CD4-positive, CD25-positive, alpha-beta regulatory T cell (primary cell): ENCODE data around the gene CCDC17. TPM values are rescaled to one million over a fixed set of nuclear protein-coding genes. Genes with fewer than 3 reads are reported as not detected.

Source experiments
- ATAC-seq, 2 donors: fragments of 150-1000 bp; cut with Tn5 transposase; one replicate each; pipeline ENCODE4 v1.10.0; 2021; ENCODE audit warnings: low read depth in 2 of 2, moderate number of reproducible peaks in 2 of 2, moderate library complexity in 1 of 2
- DNase-seq, 3 donors: peaks; one replicate each; pipeline versions ENCODE4 v3.0.0 to v3.0.0-alpha.2; 2012 to 2022; ENCODE audit warnings: mixed read lengths in 1 of 3
- H3K27ac ChIP-seq: one replicate; pipeline ENCODE4 v1.7.0; 2013; ENCODE audit warnings: mild to moderate bottlenecking, low read length; ENCODE audit not compliant: insufficient read depth, poor library complexity, severe bottlenecking
- H3K27me3 ChIP-seq: one replicate; pipeline ENCODE4 v1.7.0; 2013; ENCODE audit warnings: low read length; ENCODE audit not compliant: control insufficient read depth, insufficient read depth
- H3K36me3 ChIP-seq: one replicate; pipeline ENCODE4 v1.7.0; 2013; ENCODE audit warnings: mild to moderate bottlenecking, low read length, moderate library complexity; ENCODE audit not compliant: control insufficient read depth, insufficient read depth
- H3K4me1 ChIP-seq: 2 replicates; pipeline ENCODE4 v1.7.0; 2013; ENCODE audit warnings: mild to moderate bottlenecking, low read length; ENCODE audit not compliant: insufficient read depth, control insufficient read depth, poor library complexity, severe bottlenecking
- H3K4me3 ChIP-seq: one replicate; pipeline ENCODE4 v1.7.0; 2013; ENCODE audit warnings: low read depth, mild to moderate bottlenecking, low read length, moderate library complexity
- H3K9me3 ChIP-seq, 2 experiments: 1 replicate in 1 of 2; 2 replicates in 1 of 2; pipeline ENCODE4 v1.7.0; 2013; ENCODE audit warnings: low read length in 2 of 2, mild to moderate bottlenecking in 1 of 2, moderate library complexity in 1 of 2; ENCODE audit not compliant: control insufficient read depth in 2 of 2
- H3K27ac Mint-ChIP-seq, 3 donors: one replicate each; pipeline ENCODE4 v1.8.0; 2020 to 2022; ENCODE audit warnings: mild to moderate bottlenecking in 3 of 3, mixed read lengths in 3 of 3, moderate library complexity in 2 of 3
- H3K27me3 Mint-ChIP-seq: one replicate; pipeline ENCODE4 v1.8.0; 2022; ENCODE audit warnings: mild to moderate bottlenecking, mixed read lengths
- H3K36me3 Mint-ChIP-seq: one replicate; pipeline ENCODE4 v1.8.0; 2020; ENCODE audit warnings: mixed read lengths
- H3K4me1 Mint-ChIP-seq, 4 donors: one replicate each; pipeline ENCODE4 v1.8.0; 2020 to 2022; ENCODE audit warnings: mixed read lengths in 4 of 4, mild to moderate bottlenecking in 1 of 4
- H3K4me3 Mint-ChIP-seq, 4 donors: one replicate each; pipeline ENCODE4 v1.8.0; 2020 to 2022; ENCODE audit warnings: mild to moderate bottlenecking in 4 of 4, mixed read lengths in 4 of 4, moderate library complexity in 3 of 4
- H3K9me3 Mint-ChIP-seq, 7 donors: one replicate each; pipeline ENCODE4 v1.8.0; 2020 to 2022; ENCODE audit warnings: mixed read lengths in 7 of 7, mild to moderate bottlenecking in 3 of 7, moderate library complexity in 2 of 7
- polyA plus RNA-seq, 4 donors: library from polyadenylated mRNA; unstranded; fragments of 300-500 nt; fragmentation: Illumina TruSeq; gene quantifications; one replicate each; pipeline ENCODE4 v1.2.3, GENCODE V29; 2021
- total RNA-seq: library from RNA; stranded (reverse); gene quantifications from one replicate; pipeline ENCODE4 v1.2.3, GENCODE V29; 2022

Gene CCDC17
- total and polyA plus RNA-seq, 5 donors from 2014 or later: 0.23 to 6.1 (median 0.25) TPM; not detected in 2

- no peak overlapping the region for H3K27ac ChIP-seq
- H3K27me3 ChIP-seq: no peaks in the 10 kb centered on the region
- no peak for ATAC-seq
- Mint-ChIP-seq H3K36me3 (peaks cover 43% of the 10 kb centered on the region), H3K27me3 (no peaks in the 10 kb centered on the region), H3K27ac (no peak overlapping the region), H3K9me3 (no peaks in the 10 kb centered on the region), H3K4me1 (peaks cover 21 to 42% (median 25%) of the 10 kb centered on the region in 4 donors), H3K4me3 (no peak overlapping the region)
- H3K36me3 ChIP-seq: peaks cover 68% of the 10 kb centered on the region
- H3K4me1 ChIP-seq: no peaks in the 10 kb centered on the region
- no peak for DNase-seq
- H3K9me3 ChIP-seq: no peaks in the 10 kb centered on the region
- no peak overlapping the region for H3K4me3 ChIP-seq
These were observed 35.4 kb upstream of the CCDC17 start for GRCh38 chr1:45659222-45659621.

GRCh38 chr1:45658171-45658570 lies 34.3 kb upstream of the CCDC17 start:
- no peaks in the 10 kb centered on the region for H3K4me1 ChIP-seq
- H3K36me3 ChIP-seq: peaks cover 78% of the 10 kb centered on the region
- Mint-ChIP-seq H3K4me1 (peaks cover 17 to 37% (median 20%) of the 10 kb centered on the region in 4 donors), H3K9me3 (no peaks in the 10 kb centered on the region), H3K36me3 (peaks cover 43% of the 10 kb centered on the region), H3K27ac (peak overlapping the region; percentile 52 to 64 (median 56)), H3K4me3 (no peak overlapping the region), H3K27me3 (no peaks in the 10 kb centered on the region)
- H3K27ac ChIP-seq: no peak overlapping the region
- H3K4me3 ChIP-seq: no peak overlapping the region
- DNase-seq (no peak), ATAC-seq (no peak)
- H3K9me3 ChIP-seq: no peaks in the 10 kb centered on the region
- no peaks in the 10 kb centered on the region for H3K27me3 ChIP-seq

- no peak for ATAC-seq
These were observed 32.8 kb upstream of the CCDC17 start for GRCh38 chr1:45656573-45657226.

GRCh38 chr1:45654540-45655280 lies 30.9 kb upstream of the CCDC17 start:
- Mint-ChIP-seq H3K9me3 (no peaks in the 10 kb centered on the region), H3K27ac (peak overlapping the region in 1 of 3 donors; percentile 67), H3K4me3 (peak overlapping the region in 1 of 4 donors; percentile 10), H3K36me3 (peaks cover 45% of the 10 kb centered on the region), H3K4me1 (peaks cover 12 to 30% (median 18%) of the 10 kb centered on the region in 4 donors), H3K27me3 (no peaks in the 10 kb centered on the region)
- Histone ChIP-seq H3K4me1 (no peaks in the 10 kb centered on the region), H3K27ac (no peak overlapping the region), H3K4me3 (peak overlapping the region; percentile 14), H3K9me3 (no peaks in the 10 kb centered on the region), H3K36me3 (peaks cover 96% of the 10 kb centered on the region), H3K27me3 (no peaks in the 10 kb centered on the region)
- ATAC-seq (no peak), DNase-seq (peak in 1 of 3 donors; percentile 22)

More at GRCh38 chr1:45656573-45657226, 32.8 kb upstream of the CCDC17 start:
- Histone ChIP-seq H3K4me3 (no peak overlapping the region), H3K27me3 (no peaks in the 10 kb centered on the region), H3K36me3 (peaks cover 91% of the 10 kb centered on the region), H3K4me1 (no peaks in the 10 kb centered on the region), H3K27ac (peak overlapping the region; percentile 7), H3K9me3 (no peaks in the 10 kb centered on the region)
- no peak overlapping the region for H3K4me3 Mint-ChIP-seq
- H3K4me1 Mint-ChIP-seq: peaks cover 9 to 26% (median 18%) of the 10 kb centered on the region in 4 donors
- no peaks in the 10 kb centered on the region for H3K27me3 Mint-ChIP-seq
- DNase-seq: no peak
- H3K9me3 Mint-ChIP-seq: no peaks in the 10 kb centered on the region
- H3K27ac Mint-ChIP-seq: peak overlapping the region; percentile 28 to 84 (median 83)
- H3K36me3 Mint-ChIP-seq: peaks cover 48% of the 10 kb centered on the region

GRCh38 chr1:45647248-45648021 lies 23.6 kb upstream of the CCDC17 start:
- ATAC-seq (no peak), DNase-seq (no peak)
- H3K27me3 Mint-ChIP-seq: no peaks in the 10 kb centered on the region
- no peaks in the 10 kb centered on the region for H3K27me3 ChIP-seq
- peak overlapping the region in 1 of 3 donors; percentile 56 for H3K27ac Mint-ChIP-seq
- no peak overlapping the region for H3K4me3 Mint-ChIP-seq
- no peak overlapping the region for H3K27ac ChIP-seq
- H3K9me3 ChIP-seq: no peaks in the 10 kb centered on the region
- no peaks in the 10 kb centered on the region for H3K9me3 Mint-ChIP-seq
- peaks cover 7 to 35% (median 21%) of the 10 kb centered on the region in 4 donors for H3K4me1 Mint-ChIP-seq
- H3K36me3 ChIP-seq: peaks cover 47% of the 10 kb centered on the region
- no peaks in the 10 kb centered on the region for H3K4me1 ChIP-seq
- no peak overlapping the region for H3K4me3 ChIP-seq
- H3K36me3 Mint-ChIP-seq: peaks cover 20% of the 10 kb centered on the region

- Histone ChIP-seq H3K4me3 (no peak overlapping the region), H3K27ac (no peak overlapping the region), H3K36me3 (peaks cover 45% of the 10 kb centered on the region), H3K9me3 (no peaks in the 10 kb centered on the region), H3K27me3 (no peaks in the 10 kb centered on the region), H3K4me1 (no peaks in the 10 kb centered on the region)
- Mint-ChIP-seq H3K4me1 (peaks cover 7 to 25% (median 15%) of the 10 kb centered on the region in 4 donors), H3K36me3 (peaks cover 21% of the 10 kb centered on the region), H3K9me3 (no peaks in the 10 kb centered on the region), H3K27ac (peak overlapping the region in 1 of 3 donors; percentile 41), H3K27me3 (no peaks in the 10 kb centered on the region), H3K4me3 (no peak overlapping the region)
- no peak for DNase-seq
- ATAC-seq: no peak
These were observed 20.8 kb upstream of the CCDC17 start for GRCh38 chr1:45644661-45645060.

- no peaks in the 10 kb centered on the region for H3K4me1 ChIP-seq
- H3K9me3 ChIP-seq: no peaks in the 10 kb centered on the region
- H3K27ac Mint-ChIP-seq: peak overlapping the region in 2 of 3 donors; percentile 25 to 41
- H3K27me3 Mint-ChIP-seq: no peaks in the 10 kb centered on the region
- no peak for DNase-seq
- no peak overlapping the region for H3K4me3 Mint-ChIP-seq
- no peak overlapping the region for H3K27ac ChIP-seq
- no peaks in the 10 kb centered on the region for H3K27me3 ChIP-seq
- no peaks in the 10 kb centered on the region for H3K9me3 Mint-ChIP-seq
- no peak overlapping the region for H3K4me3 ChIP-seq
- no peak for ATAC-seq
- peaks cover 7 to 25% (median 14%) of the 10 kb centered on the region in 4 donors for H3K4me1 Mint-ChIP-seq
- peaks cover 43% of the 10 kb centered on the region for H3K36me3 ChIP-seq
- H3K36me3 Mint-ChIP-seq: peaks cover 21% of the 10 kb centered on the region
These were observed 20.1 kb upstream of the CCDC17 start for GRCh38 chr1:45643978-45644377.
